Measurements from ENCODE around the gene THEMIS. TPM values are rescaled to one million over a fixed set of nuclear protein-coding genes. Genes with fewer than 3 reads are reported as not detected.

The THEMIS gene
- total RNA-seq, 2 donors from 2014 or later, result 13.4 to 14.0 TPM

DNA sequence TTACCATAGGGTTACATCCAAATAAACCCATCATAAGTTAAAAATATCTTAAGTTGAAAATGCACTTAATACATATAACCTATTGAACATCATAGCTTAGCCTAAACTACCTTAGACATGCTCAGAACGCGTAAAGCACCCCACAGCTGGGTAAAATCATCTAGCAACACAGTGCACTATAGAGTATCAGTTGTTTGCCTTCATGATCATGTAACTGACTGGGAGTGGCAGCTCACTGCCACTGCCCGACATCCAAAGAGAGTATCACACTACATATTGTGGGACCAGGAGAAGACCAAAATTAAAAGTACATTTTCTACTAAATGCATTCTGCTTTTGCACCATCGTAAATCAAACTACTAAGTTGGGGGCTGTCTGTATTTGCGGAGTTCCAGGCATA lies 31.7 kb downstream of the THEMIS start:
- ATAC-seq (replicated peaks in 1 of 2), result peak; percentile 58 to 63
- Mint-ChIP-seq H3K36me3 (ENCODE audit: insufficient read depth in 2 of 2) (peaks cover 7 to 19% of the 10 kb centered on the region in 2 donors), H3K4me3 (peak overlapping the region; percentile 35 to 78), H3K27ac (peak overlapping the region; percentile 78), H3K27me3 (ENCODE audit: low read depth) (no peaks in the 10 kb centered on the region), H3K9me3 (peaks cover 5 to 6% of the 10 kb centered on the region in 2 donors), H3K4me1 (ENCODE audit: low read depth) (peaks cover 53% of the 10 kb centered on the region)
- no peak for DNase-seq

DNA sequence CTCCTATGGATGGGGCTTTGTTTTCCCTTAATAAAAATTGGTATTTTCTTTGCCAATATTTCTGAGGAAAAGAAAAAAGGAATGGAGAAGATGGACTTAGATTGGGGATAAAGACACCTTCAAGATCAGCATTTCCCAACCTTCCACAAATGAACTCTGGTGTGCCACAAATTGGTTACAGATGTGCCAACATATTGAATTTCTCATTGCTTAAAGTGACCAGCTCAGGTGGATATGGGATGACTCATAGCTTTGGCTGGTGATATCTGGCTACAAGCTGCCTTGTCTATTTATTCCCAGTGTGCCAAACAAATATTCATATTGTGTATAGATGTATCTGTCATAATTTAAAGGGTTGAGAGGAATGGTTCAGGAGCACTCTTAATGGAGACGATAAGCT lies 32.5 kb downstream of the THEMIS start:
- no peaks in the 10 kb centered on the region for H3K27me3 Mint-ChIP-seq (ENCODE audit: low read depth)
- peaks cover 3 to 6% of the 10 kb centered on the region in 2 donors for H3K9me3 Mint-ChIP-seq
- H3K4me3 Mint-ChIP-seq, result peak overlapping the region in 1 of 2 donors; percentile 50
- H3K27ac Mint-ChIP-seq, result peak overlapping the region; percentile 16
- peak in 1 of 2 donors; percentile 13 for ATAC-seq (replicated peaks in 1 of 2)
- H3K4me1 Mint-ChIP-seq (ENCODE audit: low read depth), result peaks cover 61% of the 10 kb centered on the region
- DNase-seq, result no peak
- peaks cover 5 to 19% of the 10 kb centered on the region in 2 donors for H3K36me3 Mint-ChIP-seq (ENCODE audit: insufficient read depth in 2 of 2)

DNA sequence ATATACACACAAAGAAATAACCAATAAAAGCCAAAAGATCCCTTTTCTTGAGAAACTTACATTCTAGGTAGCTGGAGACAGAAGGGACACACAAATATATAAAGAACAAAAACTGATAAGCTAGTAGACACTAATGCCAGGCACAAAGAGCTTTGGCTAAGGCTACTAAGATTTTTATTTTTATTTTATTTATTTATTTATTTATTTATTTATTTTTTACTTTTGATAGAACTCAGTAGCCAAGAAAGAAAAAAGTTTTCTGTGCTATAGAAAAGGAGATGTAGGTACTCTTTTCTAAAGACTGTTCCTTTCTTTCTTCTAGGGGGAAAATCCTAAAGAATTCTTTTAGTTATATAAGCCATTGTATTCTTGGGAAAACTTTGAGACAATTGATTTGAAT lies 34.1 kb downstream of the THEMIS start:
- H3K27ac Mint-ChIP-seq, result no peak overlapping the region
- no peaks in the 10 kb centered on the region for H3K27me3 Mint-ChIP-seq (ENCODE audit: low read depth)
- ATAC-seq (replicated peaks in 1 of 2), result no peak
- H3K9me3 Mint-ChIP-seq, result no peaks in the 10 kb centered on the region
- H3K4me3 Mint-ChIP-seq, result peak overlapping the region; percentile 62 to 74
- peaks cover 1 to 5% of the 10 kb centered on the region in 2 donors for H3K36me3 Mint-ChIP-seq (ENCODE audit: insufficient read depth in 2 of 2)
- H3K4me1 Mint-ChIP-seq (ENCODE audit: low read depth), result peaks cover 64% of the 10 kb centered on the region
- no peak for DNase-seq

DNA sequence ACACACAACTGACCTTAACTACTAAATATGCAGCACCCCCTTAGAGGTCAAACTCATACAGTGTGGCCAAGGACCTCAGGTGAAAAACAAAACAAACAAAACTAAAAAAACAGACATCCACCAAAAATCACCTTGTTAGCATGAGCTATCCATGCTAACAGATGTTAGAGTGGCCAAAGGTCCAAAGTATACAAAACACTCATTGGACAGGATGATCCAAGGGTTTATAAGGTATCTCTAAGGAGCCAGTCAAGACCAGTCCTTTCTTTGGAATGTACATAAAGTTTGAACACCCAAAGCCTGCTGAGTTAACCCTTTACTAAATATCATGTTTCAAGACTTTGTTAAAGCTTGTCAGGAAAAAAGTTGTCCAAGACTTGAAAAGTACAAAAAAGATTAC lies 35.8 kb downstream of the THEMIS start:
- Mint-ChIP-seq H3K27ac (no peak overlapping the region), H3K4me3 (no peak overlapping the region), H3K9me3 (no peaks in the 10 kb centered on the region), H3K4me1 (ENCODE audit: low read depth) (peaks cover 50% of the 10 kb centered on the region), H3K27me3 (ENCODE audit: low read depth) (no peaks in the 10 kb centered on the region), H3K36me3 (ENCODE audit: insufficient read depth in 2 of 2) (no peaks in the 10 kb centered on the region)
- DNase-seq (no peak), ATAC-seq (replicated peaks in 1 of 2) (no peak)

GRCh38 chr6:127864701-127865100 lies 36.2 kb downstream of the THEMIS start:
- Mint-ChIP-seq H3K36me3 (ENCODE audit: insufficient read depth in 2 of 2) (no peaks in the 10 kb centered on the region), H3K27me3 (ENCODE audit: low read depth) (no peaks in the 10 kb centered on the region), H3K4me1 (ENCODE audit: low read depth) (peaks cover 46% of the 10 kb centered on the region)

GRCh38 chr6:127860723-127861122 lies 40.1 kb downstream of the THEMIS start:
- peaks cover 57% of the 10 kb centered on the region for H3K4me1 Mint-ChIP-seq (ENCODE audit: low read depth)
- H3K27ac Mint-ChIP-seq, result no peak overlapping the region
- ATAC-seq (replicated peaks in 1 of 2) (no peak), DNase-seq (no peak)
- no peaks in the 10 kb centered on the region for H3K36me3 Mint-ChIP-seq (ENCODE audit: insufficient read depth in 2 of 2)
- no peaks in the 10 kb centered on the region for H3K27me3 Mint-ChIP-seq (ENCODE audit: low read depth)
- H3K4me3 Mint-ChIP-seq, result no peak overlapping the region
- no peaks in the 10 kb centered on the region for H3K9me3 Mint-ChIP-seq

More at GRCh38 chr6:127864701-127865100, 36.2 kb downstream of the THEMIS start:
- peak overlapping the region; percentile 25 for H3K27ac Mint-ChIP-seq
- no peak for DNase-seq
- no peak overlapping the region for H3K4me3 Mint-ChIP-seq
- no peak for ATAC-seq (replicated peaks in 1 of 2)
- no peaks in the 10 kb centered on the region for H3K9me3 Mint-ChIP-seq

DNA sequence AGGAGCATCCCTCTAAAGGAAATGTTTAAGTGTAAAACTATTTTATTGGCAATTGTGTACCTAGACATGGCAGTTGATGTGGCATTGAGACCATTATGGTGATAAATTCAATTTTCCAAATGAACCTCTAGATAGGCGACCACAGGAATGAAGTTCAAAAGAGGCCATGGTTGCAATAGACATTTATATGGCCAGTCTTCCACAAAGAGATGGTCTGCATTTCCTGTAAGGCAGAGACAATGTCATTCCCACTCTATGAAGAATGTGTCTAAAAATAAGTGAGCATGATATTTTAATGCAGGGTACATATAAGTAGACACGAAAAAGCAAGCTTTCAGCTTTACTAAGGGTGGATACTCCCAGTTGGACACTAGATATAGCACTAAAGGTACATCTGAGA lies 40.9 kb downstream of the THEMIS start:
- H3K4me1 Mint-ChIP-seq (ENCODE audit: low read depth), result peaks cover 61% of the 10 kb centered on the region
- H3K27me3 Mint-ChIP-seq (ENCODE audit: low read depth), result no peaks in the 10 kb centered on the region
- H3K27ac Mint-ChIP-seq, result no peak overlapping the region
- no peaks in the 10 kb centered on the region for H3K36me3 Mint-ChIP-seq (ENCODE audit: insufficient read depth in 2 of 2)
- ATAC-seq (replicated peaks in 1 of 2), result no peak
- no peak overlapping the region for H3K4me3 Mint-ChIP-seq
- H3K9me3 Mint-ChIP-seq, result no peaks in the 10 kb centered on the region
- DNase-seq, result no peak

DNA sequence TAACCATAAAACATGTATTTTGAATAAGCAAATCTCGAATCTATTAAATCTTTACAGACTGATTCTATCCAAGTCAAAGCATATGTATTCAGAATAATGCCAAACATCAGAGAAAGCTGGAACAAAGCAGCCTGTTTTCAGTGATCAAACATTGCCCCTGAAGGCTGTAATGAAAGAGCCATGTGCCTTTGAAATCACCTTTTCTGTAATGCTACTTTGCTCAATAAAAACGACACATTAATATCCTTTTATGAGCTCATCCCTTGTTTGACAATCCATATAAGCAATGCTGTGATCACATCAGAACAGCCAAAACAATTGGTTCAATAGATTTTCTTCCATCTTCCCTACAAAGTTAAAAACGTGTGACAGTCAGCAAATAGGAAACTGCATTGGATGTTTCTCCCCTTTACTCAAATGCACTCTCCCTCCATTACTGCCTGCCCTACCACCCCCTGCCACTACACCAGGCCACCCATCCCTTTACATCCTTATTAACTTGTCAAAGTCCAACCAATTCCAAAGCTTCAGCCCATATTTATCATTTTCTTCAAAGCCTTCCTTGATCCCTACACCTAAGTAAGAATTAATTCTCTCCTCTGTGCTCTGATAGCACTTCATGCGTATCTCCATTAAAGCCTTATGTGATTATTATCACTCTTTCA lies 42.0 kb downstream of the THEMIS start:
- Mint-ChIP-seq H3K9me3 (no peaks in the 10 kb centered on the region), H3K27ac (peak overlapping the region; percentile 6), H3K27me3 (ENCODE audit: low read depth) (no peaks in the 10 kb centered on the region), H3K4me1 (ENCODE audit: low read depth) (peaks cover 58% of the 10 kb centered on the region), H3K36me3 (ENCODE audit: insufficient read depth in 2 of 2) (peaks cover 0 to 6% of the 10 kb centered on the region in 2 donors), H3K4me3 (peak overlapping the region; percentile 47 to 63)
- ATAC-seq (replicated peaks in 1 of 2) (peak in 1 of 2 donors; percentile 58), DNase-seq (no peak)

DNA sequence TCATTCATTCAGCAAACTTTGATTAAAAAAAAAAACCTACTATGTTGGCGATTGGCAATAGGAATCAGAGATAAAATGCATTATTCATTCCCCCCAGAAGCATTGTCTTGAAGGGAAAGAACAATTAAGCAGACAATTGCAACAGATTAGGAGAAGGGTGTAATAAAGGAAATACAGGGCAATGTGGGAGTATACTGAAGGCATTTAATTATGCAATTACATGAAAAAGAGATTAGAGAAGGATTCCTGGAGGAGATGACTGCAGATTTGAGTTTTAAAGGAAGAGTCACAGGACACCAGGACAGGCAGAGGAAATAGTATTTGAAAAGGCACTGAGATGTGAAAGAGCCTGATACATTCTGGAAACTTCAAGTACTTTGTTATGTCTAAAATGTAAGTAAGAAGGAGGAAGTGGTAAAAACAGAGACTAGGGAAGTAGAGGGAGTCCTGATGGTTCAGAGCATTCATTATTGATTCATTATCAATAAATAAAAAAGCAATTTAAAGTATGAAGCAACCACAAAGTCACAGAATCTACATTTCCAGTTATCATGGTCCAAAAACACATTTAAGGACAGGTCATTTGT lies 43.7 kb downstream of the THEMIS start:
- DNase-seq (no peak), ATAC-seq (replicated peaks in 1 of 2) (no peak)
- no peaks in the 10 kb centered on the region for H3K9me3 Mint-ChIP-seq
- peak overlapping the region; percentile 16 to 76 for H3K4me3 Mint-ChIP-seq
- peak overlapping the region; percentile 87 for H3K27ac Mint-ChIP-seq
- H3K27me3 Mint-ChIP-seq (ENCODE audit: low read depth), result no peaks in the 10 kb centered on the region
- peaks cover 0 to 6% of the 10 kb centered on the region in 2 donors for H3K36me3 Mint-ChIP-seq (ENCODE audit: insufficient read depth in 2 of 2)
- peaks cover 65% of the 10 kb centered on the region for H3K4me1 Mint-ChIP-seq (ENCODE audit: low read depth)

DNA sequence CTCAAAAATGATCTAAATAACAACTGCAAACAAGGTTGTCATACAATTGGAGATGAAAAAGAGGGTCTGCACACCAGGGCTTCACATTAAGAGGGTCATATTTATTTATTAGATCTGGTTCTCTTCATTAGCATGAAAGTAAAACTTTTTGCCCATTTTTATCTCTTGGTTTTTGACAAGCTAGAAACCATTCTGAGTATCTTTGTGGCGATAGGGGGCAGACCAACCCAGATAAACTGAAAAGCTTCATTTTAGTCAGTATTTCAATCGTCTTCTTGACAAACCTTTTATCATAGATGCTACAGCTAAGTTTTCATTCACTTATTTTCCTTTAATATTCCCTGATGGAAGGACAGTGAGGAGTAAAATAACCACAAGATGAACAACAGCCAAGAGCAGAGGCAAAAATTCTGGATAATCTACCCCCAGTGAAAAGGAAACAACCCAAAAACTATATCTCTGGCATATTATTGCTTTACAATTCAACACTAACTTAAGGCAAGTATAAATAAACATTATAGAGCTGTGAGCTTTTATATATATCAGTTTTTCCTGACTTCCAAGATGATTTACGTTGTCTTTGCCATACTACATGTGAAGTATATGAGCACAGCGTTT lies 45.2 kb downstream of the THEMIS start:
- peak; percentile 57 to 68 for ATAC-seq (replicated peaks in 1 of 2)
- peak overlapping the region; percentile 81 for H3K27ac Mint-ChIP-seq

GRCh38 chr6:127854009-127854408 lies 46.8 kb downstream of the THEMIS start:
- DNase-seq (no peak), ATAC-seq (replicated peaks in 1 of 2) (no peak)
- peaks cover 82% of the 10 kb centered on the region for H3K4me1 Mint-ChIP-seq (ENCODE audit: low read depth)
- H3K4me3 Mint-ChIP-seq, result no peak overlapping the region
- H3K36me3 Mint-ChIP-seq (ENCODE audit: insufficient read depth in 2 of 2), result peaks cover 8 to 24% of the 10 kb centered on the region in 2 donors
- H3K27ac Mint-ChIP-seq, result peak overlapping the region; percentile 20
- no peaks in the 10 kb centered on the region for H3K27me3 Mint-ChIP-seq (ENCODE audit: low read depth)
- H3K9me3 Mint-ChIP-seq, result peaks cover 2 to 3% of the 10 kb centered on the region in 2 donors

More for the DNA sequence above, 45.2 kb downstream of the THEMIS start:
- H3K4me3 Mint-ChIP-seq, result peak overlapping the region; percentile 53 to 87
- no peaks in the 10 kb centered on the region for H3K9me3 Mint-ChIP-seq
- H3K4me1 Mint-ChIP-seq (ENCODE audit: low read depth), result peaks cover 77% of the 10 kb centered on the region
- H3K36me3 Mint-ChIP-seq (ENCODE audit: insufficient read depth in 2 of 2), result peaks cover 0 to 11% of the 10 kb centered on the region in 2 donors
- H3K27me3 Mint-ChIP-seq (ENCODE audit: low read depth), result no peaks in the 10 kb centered on the region
- peak; percentile 28 to 59 for DNase-seq

GRCh38 chr6:127851197-127851596 lies 49.7 kb downstream of the THEMIS start:
- ATAC-seq (replicated peaks in 1 of 2) (no peak), DNase-seq (no peak)
- H3K36me3 Mint-ChIP-seq (ENCODE audit: insufficient read depth in 2 of 2), result peaks cover 19 to 33% of the 10 kb centered on the region in 2 donors

GRCh38 chr6:127845242-127845641 lies 55.6 kb downstream of the THEMIS start:
- ATAC-seq (replicated peaks in 1 of 2) (no peak), DNase-seq (no peak)
- H3K27me3 Mint-ChIP-seq (ENCODE audit: low read depth), result no peaks in the 10 kb centered on the region
- peaks cover 56% of the 10 kb centered on the region for H3K4me1 Mint-ChIP-seq (ENCODE audit: low read depth)
- no peak overlapping the region for H3K4me3 Mint-ChIP-seq
- H3K36me3 Mint-ChIP-seq (ENCODE audit: insufficient read depth in 2 of 2), result peaks cover 19 to 21% of the 10 kb centered on the region in 2 donors
- no peak overlapping the region for H3K27ac Mint-ChIP-seq
- H3K9me3 Mint-ChIP-seq, result peaks cover 3 to 7% of the 10 kb centered on the region in 2 donors

More at GRCh38 chr6:127851197-127851596, 49.7 kb downstream of the THEMIS start:
- no peaks in the 10 kb centered on the region for H3K27me3 Mint-ChIP-seq (ENCODE audit: low read depth)
- H3K27ac Mint-ChIP-seq, result no peak overlapping the region
- peaks cover 74% of the 10 kb centered on the region for H3K4me1 Mint-ChIP-seq (ENCODE audit: low read depth)
- H3K4me3 Mint-ChIP-seq, result no peak overlapping the region
- peaks cover 3 to 7% of the 10 kb centered on the region in 2 donors for H3K9me3 Mint-ChIP-seq
